ENCODE results near the gene PRR5L. TPM values are rescaled to one million over a fixed set of nuclear protein-coding genes. Genes with fewer than 3 reads are reported as not detected.

The PRR5L gene
- total and polyA plus RNA-seq, 5 donors from 2014 or later = 0.76 to 15.1 (median 1.1) TPM; not detected in 1

DNA sequence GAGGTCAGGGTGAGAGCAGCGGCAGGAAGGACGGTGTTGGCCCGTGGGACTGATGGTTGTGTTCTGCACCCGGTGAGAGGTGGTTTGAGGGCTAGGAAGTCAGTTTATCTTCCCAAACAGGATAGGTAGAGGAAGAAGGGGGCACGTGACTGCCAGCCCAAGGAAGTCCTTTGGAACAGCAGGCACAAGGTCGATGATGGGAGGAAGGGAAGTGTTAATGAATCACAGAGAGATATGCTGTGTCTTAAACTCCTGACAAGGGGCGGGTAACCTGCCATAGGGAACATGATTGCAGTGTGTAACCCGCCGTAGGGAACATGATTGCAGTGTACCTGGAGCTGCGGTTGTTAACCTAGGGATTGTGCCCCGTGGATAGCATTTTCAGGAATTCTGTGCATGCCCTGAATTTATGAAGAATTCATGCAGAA lies 49.0 kb downstream of the PRR5L start:
- no peak overlapping the region for H3K27ac ChIP-seq (ENCODE audit: insufficient read depth, low read length, poor library complexity, severe bottlenecking)
- peaks cover 0 to 2% (median 0%) of the 10 kb centered on the region in 4 donors for H3K4me1 Mint-ChIP-seq
- H3K9me3 Mint-ChIP-seq = peaks cover 0 to 5% (median 0%) of the 10 kb centered on the region in 7 donors
- H3K4me3 ChIP-seq (ENCODE audit: low read depth, low read length) = no peak overlapping the region
- H3K36me3 ChIP-seq (ENCODE audit: control insufficient read depth, insufficient read depth, low read length) = no peaks in the 10 kb centered on the region
- H3K4me3 Mint-ChIP-seq = no peak overlapping the region
- H3K27me3 ChIP-seq (ENCODE audit: control insufficient read depth, insufficient read depth, low read length) = peaks cover 5% of the 10 kb centered on the region
- DNase-seq = no peak
- no peak overlapping the region for H3K27ac Mint-ChIP-seq
- H3K4me1 ChIP-seq (ENCODE audit: control insufficient read depth, insufficient read depth, low read length, poor library complexity, severe bottlenecking) = no peaks in the 10 kb centered on the region
- peaks cover 11% of the 10 kb centered on the region for H3K27me3 Mint-ChIP-seq
- no peaks in the 10 kb centered on the region for H3K36me3 Mint-ChIP-seq
- ATAC-seq (ENCODE audit: low read depth in 2 of 2) = no peak
- no peaks in the 10 kb centered on the region for H3K9me3 ChIP-seq (ENCODE audit: control insufficient read depth in 2 of 2, low read length in 2 of 2)

DNA sequence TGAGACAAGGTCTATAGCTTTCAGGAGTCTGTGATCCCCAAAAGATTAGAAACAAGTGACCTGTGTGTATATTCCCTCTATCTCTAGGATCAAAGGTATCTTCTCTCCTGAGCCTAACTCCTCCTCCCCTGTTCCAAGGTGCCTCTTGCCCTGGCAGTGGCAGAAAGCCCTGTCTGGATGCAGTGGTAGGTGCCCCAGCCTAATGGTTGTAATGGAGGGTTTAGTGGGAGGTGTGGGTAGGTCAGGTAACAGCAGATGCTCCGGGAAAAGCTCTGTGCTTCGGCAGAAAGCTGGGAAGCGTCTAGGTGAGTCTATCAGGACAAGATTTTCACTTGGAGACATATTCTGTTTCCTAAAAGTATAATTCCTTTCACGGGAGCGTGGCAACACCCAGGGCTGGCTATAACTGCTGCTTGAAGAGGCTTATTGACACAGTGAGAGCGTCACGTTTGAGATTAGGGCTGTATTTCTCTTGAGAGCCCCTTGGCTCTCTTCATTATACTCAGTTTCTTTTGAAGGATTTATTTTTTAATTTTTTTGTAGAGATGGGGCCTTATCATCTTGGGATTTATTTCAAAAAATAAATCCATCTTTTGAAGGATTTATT lies 49.5 kb downstream of the PRR5L start:
- Histone ChIP-seq H3K4me3 (ENCODE audit: low read depth, low read length) (no peak overlapping the region), H3K36me3 (ENCODE audit: control insufficient read depth, insufficient read depth, low read length) (no peaks in the 10 kb centered on the region), H3K27ac (ENCODE audit: insufficient read depth, low read length, poor library complexity, severe bottlenecking) (no peak overlapping the region), H3K27me3 (ENCODE audit: control insufficient read depth, insufficient read depth, low read length) (peaks cover 5% of the 10 kb centered on the region), H3K4me1 (ENCODE audit: control insufficient read depth, insufficient read depth, low read length, poor library complexity, severe bottlenecking) (no peaks in the 10 kb centered on the region), H3K9me3 (ENCODE audit: control insufficient read depth in 2 of 2, low read length in 2 of 2) (no peaks in the 10 kb centered on the region)
- ATAC-seq (ENCODE audit: low read depth in 2 of 2) (no peak), DNase-seq (no peak)
- H3K4me3 Mint-ChIP-seq = no peak overlapping the region
- peaks cover 0 to 2% (median 0%) of the 10 kb centered on the region in 4 donors for H3K4me1 Mint-ChIP-seq
- H3K36me3 Mint-ChIP-seq = no peaks in the 10 kb centered on the region
- H3K27me3 Mint-ChIP-seq = peaks cover 11% of the 10 kb centered on the region
- peaks cover 0 to 5% (median 0%) of the 10 kb centered on the region in 7 donors for H3K9me3 Mint-ChIP-seq
- peak overlapping the region in 1 of 3 donors; percentile 33 for H3K27ac Mint-ChIP-seq

DNA sequence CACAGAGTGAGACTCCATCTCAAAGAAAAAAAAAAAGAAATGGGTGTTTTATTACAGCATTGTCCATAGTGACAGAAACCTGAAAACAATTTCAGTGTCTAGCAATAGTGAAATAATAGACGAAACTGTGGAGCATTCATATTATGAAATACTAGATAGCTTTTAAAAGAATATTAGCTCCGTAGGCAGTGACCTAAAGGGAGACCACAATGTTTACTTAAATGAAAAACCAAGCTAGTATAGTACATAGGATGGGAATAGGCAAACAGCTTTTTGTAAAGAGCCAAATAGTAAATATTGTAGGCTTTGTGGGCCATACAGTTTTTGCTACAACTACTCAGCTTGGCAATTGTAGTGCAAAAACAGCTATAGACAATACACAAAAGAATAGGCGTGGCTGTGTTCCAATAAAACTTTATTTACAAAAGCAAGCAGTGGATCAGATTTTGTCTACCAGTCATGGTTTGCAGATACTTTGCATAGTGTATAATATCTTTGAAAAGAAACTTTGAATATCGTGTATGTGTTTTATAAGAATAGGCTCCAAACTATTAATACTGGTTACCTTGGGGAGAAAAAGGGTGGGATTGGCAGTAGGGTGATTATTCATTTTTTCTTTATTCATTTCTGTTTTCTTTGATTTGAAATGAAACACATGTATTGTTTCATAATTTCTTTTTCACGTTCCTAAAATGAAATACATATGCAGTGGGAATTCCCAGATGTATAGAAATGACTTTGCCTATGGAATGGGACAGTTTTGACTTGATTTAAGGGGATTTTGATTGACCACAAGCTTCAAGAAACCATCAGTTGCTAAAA lies 50.7 kb downstream of the PRR5L start:
- ATAC-seq (ENCODE audit: low read depth in 2 of 2) (no peak), DNase-seq (no peak)
- Histone ChIP-seq H3K9me3 (ENCODE audit: control insufficient read depth in 2 of 2, low read length in 2 of 2) (no peaks in the 10 kb centered on the region), H3K27me3 (ENCODE audit: control insufficient read depth, insufficient read depth, low read length) (peaks cover 5% of the 10 kb centered on the region), H3K27ac (ENCODE audit: insufficient read depth, low read length, poor library complexity, severe bottlenecking) (no peak overlapping the region), H3K4me1 (ENCODE audit: control insufficient read depth, insufficient read depth, low read length, poor library complexity, severe bottlenecking) (no peaks in the 10 kb centered on the region), H3K4me3 (ENCODE audit: low read depth, low read length) (no peak overlapping the region), H3K36me3 (ENCODE audit: control insufficient read depth, insufficient read depth, low read length) (no peaks in the 10 kb centered on the region)
- no peak overlapping the region for H3K27ac Mint-ChIP-seq
- H3K4me3 Mint-ChIP-seq = no peak overlapping the region
- peaks cover 0 to 2% (median 0%) of the 10 kb centered on the region in 4 donors for H3K4me1 Mint-ChIP-seq
- peaks cover 0 to 5% (median 0%) of the 10 kb centered on the region in 7 donors for H3K9me3 Mint-ChIP-seq
- no peaks in the 10 kb centered on the region for H3K36me3 Mint-ChIP-seq
- H3K27me3 Mint-ChIP-seq = peaks cover 11% of the 10 kb centered on the region

DNA sequence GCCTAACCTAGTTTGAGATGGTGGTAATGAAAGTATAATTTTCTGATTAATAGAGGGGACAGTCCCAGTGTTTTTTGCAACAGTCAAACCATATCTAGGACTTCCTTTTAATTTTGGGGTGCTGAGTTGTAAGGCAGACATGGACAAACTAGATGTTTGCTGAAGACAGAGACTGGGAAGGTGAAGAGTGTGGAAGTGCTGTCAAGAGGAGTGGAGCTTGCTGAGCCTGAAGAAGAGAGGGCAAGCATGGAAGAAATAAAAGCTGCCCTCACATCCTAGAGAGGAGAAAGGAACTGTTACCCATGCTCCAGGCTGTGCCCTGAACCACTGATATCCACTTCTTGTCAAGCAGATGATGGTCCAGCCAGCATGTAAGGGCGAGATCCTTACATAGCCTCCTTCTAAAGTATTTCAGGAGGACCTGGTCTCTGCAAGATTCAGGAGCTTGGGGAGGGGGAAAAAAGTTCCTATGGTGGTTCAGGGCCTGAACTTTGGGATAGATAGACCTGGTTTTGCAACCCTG lies 51.4 kb downstream of the PRR5L start:
- Mint-ChIP-seq H3K9me3 (peaks cover 0 to 5% (median 0%) of the 10 kb centered on the region in 7 donors), H3K27ac (no peak overlapping the region), H3K27me3 (peaks cover 11% of the 10 kb centered on the region), H3K4me3 (no peak overlapping the region), H3K4me1 (peaks cover 0 to 3% (median under 1%) of the 10 kb centered on the region in 4 donors), H3K36me3 (no peaks in the 10 kb centered on the region)
- no peaks in the 10 kb centered on the region for H3K4me1 ChIP-seq (ENCODE audit: control insufficient read depth, insufficient read depth, low read length, poor library complexity, severe bottlenecking)
- peaks cover 5% of the 10 kb centered on the region for H3K27me3 ChIP-seq (ENCODE audit: control insufficient read depth, insufficient read depth, low read length)
- ATAC-seq (ENCODE audit: low read depth in 2 of 2) (no peak), DNase-seq (no peak)
- no peaks in the 10 kb centered on the region for H3K9me3 ChIP-seq (ENCODE audit: control insufficient read depth in 2 of 2, low read length in 2 of 2)
- H3K27ac ChIP-seq (ENCODE audit: insufficient read depth, low read length, poor library complexity, severe bottlenecking) = no peak overlapping the region
- H3K36me3 ChIP-seq (ENCODE audit: control insufficient read depth, insufficient read depth, low read length) = no peaks in the 10 kb centered on the region
- H3K4me3 ChIP-seq (ENCODE audit: low read depth, low read length) = no peak overlapping the region

DNA sequence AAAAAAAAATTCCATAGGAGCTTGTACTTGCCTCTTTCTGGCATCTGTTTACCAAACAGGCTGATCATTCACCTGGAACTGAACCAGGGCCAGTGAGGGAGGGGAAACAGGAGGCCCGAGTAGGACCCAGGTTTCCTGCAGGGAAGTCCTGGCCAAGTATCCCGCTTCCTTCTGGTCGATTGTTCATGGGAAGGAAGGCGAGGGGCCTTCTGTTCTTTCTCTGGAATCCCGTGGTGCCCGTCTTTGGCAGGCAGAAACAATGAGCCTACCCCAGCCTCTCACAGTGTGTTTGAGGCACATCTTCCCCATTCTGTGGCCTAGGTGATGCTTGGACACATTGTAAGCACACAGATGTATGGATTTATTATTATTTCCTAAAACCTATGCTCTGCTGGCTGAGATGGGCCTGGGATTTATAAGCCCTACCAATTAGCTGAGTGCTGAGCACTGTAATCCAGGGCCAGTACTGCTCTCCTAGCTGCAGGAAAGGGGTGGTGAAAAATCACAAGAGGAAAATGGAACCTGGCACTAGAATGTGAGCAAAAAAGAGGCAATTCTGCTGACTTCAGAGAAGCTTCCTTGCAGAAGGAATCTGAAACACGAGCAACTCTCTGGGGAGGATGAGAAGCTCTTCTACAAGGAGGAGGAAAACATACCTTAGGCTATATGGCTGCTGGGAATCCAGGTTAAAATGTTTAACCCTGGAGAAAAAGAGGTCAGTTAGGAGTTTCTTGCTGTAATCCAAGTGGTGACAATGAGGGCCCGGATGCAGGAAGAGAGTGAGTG lies 53.5 kb downstream of the PRR5L start:
- peaks cover 0 to 10% (median 3%) of the 10 kb centered on the region in 4 donors for H3K4me1 Mint-ChIP-seq
- H3K4me3 ChIP-seq (ENCODE audit: low read depth, low read length) = no peak overlapping the region
- H3K27ac Mint-ChIP-seq = no peak overlapping the region
- DNase-seq (no peak), ATAC-seq (ENCODE audit: low read depth in 2 of 2) (no peak)
- peaks cover 1% of the 10 kb centered on the region for H3K27me3 ChIP-seq (ENCODE audit: control insufficient read depth, insufficient read depth, low read length)
- no peak overlapping the region for H3K4me3 Mint-ChIP-seq
- H3K36me3 ChIP-seq (ENCODE audit: control insufficient read depth, insufficient read depth, low read length) = no peaks in the 10 kb centered on the region
- no peak overlapping the region for H3K27ac ChIP-seq (ENCODE audit: insufficient read depth, low read length, poor library complexity, severe bottlenecking)
- H3K4me1 ChIP-seq (ENCODE audit: control insufficient read depth, insufficient read depth, low read length, poor library complexity, severe bottlenecking) = no peaks in the 10 kb centered on the region
- H3K9me3 ChIP-seq (ENCODE audit: control insufficient read depth in 2 of 2, low read length in 2 of 2) = no peaks in the 10 kb centered on the region
- H3K36me3 Mint-ChIP-seq = no peaks in the 10 kb centered on the region
- peaks cover 7% of the 10 kb centered on the region for H3K27me3 Mint-ChIP-seq
- H3K9me3 Mint-ChIP-seq = peaks cover 0 to 5% (median 0%) of the 10 kb centered on the region in 7 donors

DNA sequence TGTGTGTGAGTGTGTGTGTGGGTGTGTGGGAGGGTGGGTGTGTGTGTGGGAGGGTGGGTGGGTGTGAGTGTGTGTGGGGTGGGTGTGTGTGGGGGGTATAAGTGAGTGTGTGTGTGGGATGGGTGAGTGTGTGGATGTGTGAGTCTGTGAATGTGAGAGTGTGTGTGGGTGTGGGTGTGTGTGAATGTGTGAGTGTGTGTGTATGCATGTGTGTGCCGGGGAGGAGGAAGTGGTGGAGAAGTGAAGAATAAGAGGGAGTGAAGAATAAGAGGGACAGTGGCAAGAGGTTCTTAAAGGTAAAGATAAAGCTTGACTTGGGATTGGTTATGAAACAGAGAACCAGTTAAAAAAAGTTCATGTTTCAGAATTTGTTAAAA lies 54.0 kb downstream of the PRR5L start:
- H3K36me3 ChIP-seq (ENCODE audit: control insufficient read depth, insufficient read depth, low read length) = no peaks in the 10 kb centered on the region
- DNase-seq = no peak
- H3K4me1 Mint-ChIP-seq = peaks cover 0 to 13% (median 3%) of the 10 kb centered on the region in 4 donors
- no peaks in the 10 kb centered on the region for H3K9me3 ChIP-seq (ENCODE audit: control insufficient read depth in 2 of 2, low read length in 2 of 2)
- H3K9me3 Mint-ChIP-seq = peaks cover 0 to 5% (median 0%) of the 10 kb centered on the region in 7 donors
- no peak overlapping the region for H3K4me3 ChIP-seq (ENCODE audit: low read depth, low read length)
- H3K27me3 ChIP-seq (ENCODE audit: control insufficient read depth, insufficient read depth, low read length) = peaks cover 1% of the 10 kb centered on the region
- H3K27ac ChIP-seq (ENCODE audit: insufficient read depth, low read length, poor library complexity, severe bottlenecking) = no peak overlapping the region
- ATAC-seq (ENCODE audit: low read depth in 2 of 2) = no peak
- H3K27me3 Mint-ChIP-seq = peaks cover 1% of the 10 kb centered on the region
- no peaks in the 10 kb centered on the region for H3K4me1 ChIP-seq (ENCODE audit: control insufficient read depth, insufficient read depth, low read length, poor library complexity, severe bottlenecking)
- H3K4me3 Mint-ChIP-seq = no peak overlapping the region
- no peak overlapping the region for H3K27ac Mint-ChIP-seq
- H3K36me3 Mint-ChIP-seq = no peaks in the 10 kb centered on the region

DNA sequence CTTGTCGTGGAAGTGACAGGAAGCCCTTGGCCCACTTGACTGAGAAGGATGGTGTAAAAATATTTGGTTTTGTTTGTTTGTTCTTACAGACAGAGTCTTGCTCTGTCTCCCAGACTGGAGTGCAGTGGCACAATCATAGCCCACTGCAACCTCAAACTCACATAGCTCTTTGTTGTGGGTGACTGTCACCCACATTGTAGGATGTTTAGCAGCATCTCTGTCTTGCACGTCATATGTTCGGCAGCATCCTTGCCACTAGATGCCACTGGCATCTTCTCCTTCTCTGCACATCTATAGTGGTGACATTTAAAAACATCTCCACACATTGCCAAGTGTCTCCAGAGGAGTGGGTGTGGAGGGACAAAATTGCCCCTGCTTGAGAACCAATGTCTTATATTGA lies 56.8 kb downstream of the PRR5L start:
- Mint-ChIP-seq H3K27ac (no peak overlapping the region), H3K9me3 (peaks cover 0 to 3% (median 0%) of the 10 kb centered on the region in 7 donors), H3K4me1 (peaks cover 0 to 14% (median 6%) of the 10 kb centered on the region in 4 donors), H3K4me3 (no peak overlapping the region), H3K27me3 (no peaks in the 10 kb centered on the region), H3K36me3 (no peaks in the 10 kb centered on the region)
- Histone ChIP-seq H3K4me3 (ENCODE audit: low read depth, low read length) (no peak overlapping the region), H3K9me3 (ENCODE audit: control insufficient read depth in 2 of 2, low read length in 2 of 2) (no peaks in the 10 kb centered on the region), H3K27me3 (ENCODE audit: control insufficient read depth, insufficient read depth, low read length) (no peaks in the 10 kb centered on the region), H3K36me3 (ENCODE audit: control insufficient read depth, insufficient read depth, low read length) (no peaks in the 10 kb centered on the region), H3K4me1 (ENCODE audit: control insufficient read depth, insufficient read depth, low read length, poor library complexity, severe bottlenecking) (peaks cover 3% of the 10 kb centered on the region), H3K27ac (ENCODE audit: insufficient read depth, low read length, poor library complexity, severe bottlenecking) (no peak overlapping the region)
- peak in 2 of 3 donors; percentile 34 to 58 for DNase-seq
- peak; percentile 64 to 73 for ATAC-seq (ENCODE audit: low read depth in 2 of 2)
